Smooth muscle cell (in vitro differentiated cells): ENCODE results near the gene DHCR7. TPM values are rescaled to one million over a fixed set of nuclear protein-coding genes. Genes with fewer than 3 reads are reported as not detected.

Experiments
- DNase-seq: peaks from one replicate; lab custom pipeline; 2025; ENCODE audit not compliant: unreplicated experiment; lab: John Stamatoyannopoulos, UW
- H2AFZ ChIP-seq: fragments of 200-600 bp; sonication (generic); 2 replicates; pipeline ENCODE4 v1.6.0; 2016; ENCODE audit warnings: antibody characterized with exemption, low read depth, mild to moderate bottlenecking
- H3F3A ChIP-seq: fragments of 200-600 bp; sonication (generic); 2 replicates; pipeline ENCODE4 v1.6.0; 2017; ENCODE audit warnings: antibody characterized with exemption, low read depth
- H3K27ac ChIP-seq: fragments of 200-600 bp; sonication (generic); 2 replicates; pipeline ENCODE4 v1.5.1; 2016; ENCODE audit warnings: low read depth, mild to moderate bottlenecking
- H3K27me3 ChIP-seq: fragments of 200-600 bp; sonication (generic); 2 replicates; pipeline ENCODE4 v1.6.1; 2016; ENCODE audit warnings: low read depth, mild to moderate bottlenecking
- H3K36me3 ChIP-seq: fragments of 200-600 bp; sonication (generic); 2 replicates; pipeline ENCODE4 v1.5.1; 2016; ENCODE audit warnings: low read depth
- H3K4me1 ChIP-seq: fragments of 200-600 bp; sonication (generic); 2 replicates; pipeline ENCODE4 v1.5.1; 2016; ENCODE audit warnings: low read depth
- H3K4me2 ChIP-seq: fragments of 200-600 bp; sonication (generic); 2 replicates; pipeline ENCODE4 v1.6.0; 2016; ENCODE audit warnings: mild to moderate bottlenecking
- H3K4me3 ChIP-seq: fragments of 200-600 bp; sonication (generic); 2 replicates; pipeline ENCODE4 v1.5.1; 2016; ENCODE audit warnings: mild to moderate bottlenecking
- H3K79me2 ChIP-seq: fragments of 200-600 bp; sonication (generic); 2 replicates; pipeline ENCODE4 v1.6.0; 2016; ENCODE audit warnings: low read depth, mild to moderate bottlenecking
- H3K9ac ChIP-seq: fragments of 200-600 bp; sonication (generic); 2 replicates; pipeline ENCODE4 v1.6.0; 2016; ENCODE audit warnings: low read depth
- H3K9me3 ChIP-seq: fragments of 200-600 bp; sonication (generic); replicated peaks from 2 replicates; pipeline ENCODE4 v1.5.1; 2016; ENCODE audit warnings: low read depth
- H4K20me1 ChIP-seq: fragments of 200-600 bp; sonication (generic); 2 replicates; pipeline ENCODE4 v1.6.0; 2016; ENCODE audit warnings: low read depth
- WGBS: methylation state at CpG from one replicate; pipeline ENCODE4 v1.1.7; 2016; ENCODE audit warnings: low lambda C conversion rate; 5-methylcytosine and 5-hydroxymethylcytosine counted together
- polyA plus RNA-seq: library from polyadenylated mRNA; unstranded; fragments of >200 nt; fragmentation: Nextera tagmentation; extraction: Ambion mirVana; gene quantifications from 2 replicates; pipeline ENCODE4 v1.2.1, GENCODE V29; 2016
- total RNA-seq: library from RNA; depleted of rRNA; stranded (reverse); fragments of >200 nt; gene quantifications from 2 replicates; pipeline ENCODE4 v1.2.3, GENCODE V29; 2014
- TF ChIP-seq, protein P1 (sequence below): fragments of 200-600 bp; sonication (generic); IDR thresholded peaks from 2 replicates; pipeline ENCODE4 v1.5.1; 2017; ENCODE audit warnings: borderline replicate concordance, mild to moderate bottlenecking, antibody characterized with exemption; ENCODE audit not compliant: insufficient read depth, poor library complexity, severe bottlenecking

DHCR7 gene
- total and polyA plus RNA-seq, 2 experiments from 2014 or later = 50.1 to 99.1 TPM

DNA sequence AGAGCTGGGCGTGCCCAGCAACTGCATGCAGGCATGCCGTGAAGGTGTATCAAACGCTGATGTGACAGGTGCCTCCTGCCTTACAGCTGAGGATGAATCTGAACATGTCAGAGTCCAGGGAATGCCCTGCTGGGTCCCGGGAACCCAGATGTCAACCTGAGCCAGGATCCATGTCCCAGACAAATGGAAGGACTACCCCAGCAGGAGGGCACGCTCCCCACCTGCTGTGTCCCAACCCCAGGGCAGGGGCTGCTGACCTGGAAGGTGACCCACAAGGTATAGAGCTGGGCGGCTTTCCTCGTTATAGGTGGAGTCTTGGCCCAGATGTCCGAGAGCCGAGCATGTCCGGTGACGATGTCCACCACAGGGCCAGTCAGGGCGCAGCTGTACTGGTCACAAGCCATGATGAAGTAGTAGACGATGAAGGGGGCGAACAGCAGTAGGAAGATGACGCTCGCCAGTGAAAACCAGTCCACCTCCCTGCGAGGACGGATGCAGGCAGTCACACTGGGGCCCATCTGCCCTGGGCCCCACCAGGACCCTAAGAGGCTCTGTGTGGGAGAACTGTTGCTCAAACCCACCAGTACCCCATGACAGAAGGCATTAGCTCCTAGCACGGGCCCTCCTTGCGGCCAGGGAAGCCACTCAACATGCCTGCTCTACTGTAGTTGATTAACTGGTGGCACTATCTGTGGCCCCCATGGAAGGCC is 4.3 kb downstream of the DHCR7 start:
- H3K27me3 ChIP-seq = no peaks in the 10 kb centered on the region
- H2AFZ ChIP-seq = no peak overlapping the region
- no peaks in the 10 kb centered on the region for H3K79me2 ChIP-seq
- no peak overlapping the region for H3K4me3 ChIP-seq
- no peak overlapping the region for H3K4me2 ChIP-seq
- TF ChIP-seq, protein P1, sequence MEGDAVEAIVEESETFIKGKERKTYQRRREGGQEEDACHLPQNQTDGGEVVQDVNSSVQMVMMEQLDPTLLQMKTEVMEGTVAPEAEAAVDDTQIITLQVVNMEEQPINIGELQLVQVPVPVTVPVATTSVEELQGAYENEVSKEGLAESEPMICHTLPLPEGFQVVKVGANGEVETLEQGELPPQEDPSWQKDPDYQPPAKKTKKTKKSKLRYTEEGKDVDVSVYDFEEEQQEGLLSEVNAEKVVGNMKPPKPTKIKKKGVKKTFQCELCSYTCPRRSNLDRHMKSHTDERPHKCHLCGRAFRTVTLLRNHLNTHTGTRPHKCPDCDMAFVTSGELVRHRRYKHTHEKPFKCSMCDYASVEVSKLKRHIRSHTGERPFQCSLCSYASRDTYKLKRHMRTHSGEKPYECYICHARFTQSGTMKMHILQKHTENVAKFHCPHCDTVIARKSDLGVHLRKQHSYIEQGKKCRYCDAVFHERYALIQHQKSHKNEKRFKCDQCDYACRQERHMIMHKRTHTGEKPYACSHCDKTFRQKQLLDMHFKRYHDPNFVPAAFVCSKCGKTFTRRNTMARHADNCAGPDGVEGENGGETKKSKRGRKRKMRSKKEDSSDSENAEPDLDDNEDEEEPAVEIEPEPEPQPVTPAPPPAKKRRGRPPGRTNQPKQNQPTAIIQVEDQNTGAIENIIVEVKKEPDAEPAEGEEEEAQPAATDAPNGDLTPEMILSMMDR = no peak
- H3K9me3 ChIP-seq = no peaks in the 10 kb centered on the region
- no peak overlapping the region for H3K9ac ChIP-seq
- DNase-seq = no peak
- peaks cover 4% of the 10 kb centered on the region for H3K36me3 ChIP-seq
- 95% methylated on average over 20 of the region's 20 CpGs for WGBS
- no peaks in the 10 kb centered on the region for H3K4me1 ChIP-seq
- no peak overlapping the region for H3K27ac ChIP-seq
- H4K20me1 ChIP-seq = no peaks in the 10 kb centered on the region
- no peaks in the 10 kb centered on the region for H3F3A ChIP-seq

DNA sequence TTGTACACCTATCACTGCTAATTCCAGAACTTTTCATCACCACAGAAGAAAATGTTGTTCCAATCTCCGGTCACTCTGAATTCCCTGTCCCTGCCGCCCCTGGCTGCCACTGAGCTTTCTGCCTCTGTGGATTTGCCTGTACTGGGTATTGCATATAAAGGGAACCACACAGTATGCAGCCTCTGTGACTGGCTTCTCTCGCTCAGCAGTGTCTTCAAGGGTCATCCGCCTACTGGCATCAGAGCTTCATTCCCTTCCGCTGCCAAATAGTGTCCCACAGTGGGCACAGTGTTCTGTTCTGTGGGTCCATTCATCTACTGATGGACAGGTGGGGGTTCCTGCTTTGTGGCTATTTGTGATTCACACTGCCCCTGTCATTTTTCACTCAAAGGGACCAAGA is 5.3 kb downstream of the DHCR7 start:
- Histone ChIP-seq H3K4me2 (no peak overlapping the region), H3K36me3 (peaks cover 4% of the 10 kb centered on the region), H4K20me1 (no peaks in the 10 kb centered on the region), H3K9me3 (no peaks in the 10 kb centered on the region), H3K27me3 (no peaks in the 10 kb centered on the region), H3K9ac (no peak overlapping the region), H2AFZ (no peak overlapping the region), H3K4me1 (no peaks in the 10 kb centered on the region), H3K27ac (no peak overlapping the region), H3K79me2 (no peaks in the 10 kb centered on the region), H3F3A (no peaks in the 10 kb centered on the region), H3K4me3 (no peak overlapping the region)
- TF ChIP-seq, protein P1 = no peak
- 96% methylated on average over 5 of the region's 5 CpGs for WGBS
- DNase-seq = no peak

DNA sequence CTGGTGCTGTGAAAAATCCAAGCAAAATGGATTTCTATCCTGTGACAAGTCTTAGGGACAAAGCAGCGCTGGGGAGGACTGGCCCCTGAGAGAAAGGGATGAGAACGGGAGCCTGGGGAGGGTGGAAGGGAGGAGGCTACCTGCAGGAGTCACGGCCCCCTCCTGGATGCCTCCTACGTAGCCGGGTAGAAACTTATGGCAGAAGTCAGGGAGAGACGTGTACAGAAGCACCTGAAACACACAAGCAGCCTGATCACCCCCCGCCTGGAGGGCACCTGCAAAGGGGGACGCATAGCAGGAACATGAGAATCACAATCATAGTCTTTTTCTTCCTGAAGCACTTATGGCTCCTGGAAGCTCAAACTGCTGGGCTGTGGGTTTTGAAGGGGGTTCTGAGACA is 6.1 kb downstream of the DHCR7 start:
- H3K27ac ChIP-seq = no peak overlapping the region
- no peaks in the 10 kb centered on the region for H3F3A ChIP-seq
- DNase-seq = no peak
- H3K4me2 ChIP-seq = no peak overlapping the region
- 93% methylated on average over 8 of the region's 8 CpGs for WGBS
- no peaks in the 10 kb centered on the region for H3K79me2 ChIP-seq
- H2AFZ ChIP-seq = no peak overlapping the region
- no peaks in the 10 kb centered on the region for H3K9me3 ChIP-seq
- H3K27me3 ChIP-seq = no peaks in the 10 kb centered on the region
- H3K4me1 ChIP-seq = no peaks in the 10 kb centered on the region
- H4K20me1 ChIP-seq = no peaks in the 10 kb centered on the region
- TF ChIP-seq, protein P1 = no peak
- no peak overlapping the region for H3K9ac ChIP-seq
- no peak overlapping the region for H3K4me3 ChIP-seq
- peaks cover 4% of the 10 kb centered on the region for H3K36me3 ChIP-seq

DNA sequence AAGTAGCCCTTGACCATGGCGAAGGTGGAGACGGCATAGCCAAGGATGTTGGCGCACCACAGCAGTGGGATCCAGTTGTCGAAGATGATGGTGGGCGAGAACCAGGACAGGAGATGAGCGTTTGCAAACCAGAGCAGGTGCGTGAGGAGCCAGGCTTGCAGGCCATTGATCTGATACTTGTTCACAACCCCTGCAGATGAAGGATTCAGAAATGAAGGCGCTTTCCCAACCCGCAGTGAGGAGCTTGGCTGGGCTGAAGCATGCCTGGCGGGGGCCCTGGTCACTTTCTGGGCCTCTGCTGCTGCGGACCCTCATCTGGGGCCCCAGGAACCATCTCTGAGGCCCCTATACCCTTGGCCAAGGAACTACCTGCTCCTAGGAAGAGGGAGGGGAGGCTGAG is 6.9 kb downstream of the DHCR7 start:
- H3K4me1 ChIP-seq = no peaks in the 10 kb centered on the region
- no peak overlapping the region for H2AFZ ChIP-seq
- no peak overlapping the region for H3K9ac ChIP-seq
- no peaks in the 10 kb centered on the region for H3F3A ChIP-seq
- no peak overlapping the region for H3K4me2 ChIP-seq
- H3K4me3 ChIP-seq = no peak overlapping the region
- TF ChIP-seq, protein P1 = no peak
- H3K27ac ChIP-seq = no peak overlapping the region
- no peak for DNase-seq
- WGBS = 98% methylated on average over 11 of the region's 11 CpGs
- H3K36me3 ChIP-seq = peaks cover 2% of the 10 kb centered on the region
- H3K27me3 ChIP-seq = no peaks in the 10 kb centered on the region
- H3K79me2 ChIP-seq = no peaks in the 10 kb centered on the region
- no peaks in the 10 kb centered on the region for H3K9me3 ChIP-seq
- H4K20me1 ChIP-seq = no peaks in the 10 kb centered on the region
